ENCODE results near the gene PPM1K. TPM values are rescaled to one million over a fixed set of nuclear protein-coding genes. Genes with fewer than 3 reads are reported as not detected.

PPM1K gene
- total RNA-seq, 1 experiment from 2014 or later: 3.0 TPM

DNA sequence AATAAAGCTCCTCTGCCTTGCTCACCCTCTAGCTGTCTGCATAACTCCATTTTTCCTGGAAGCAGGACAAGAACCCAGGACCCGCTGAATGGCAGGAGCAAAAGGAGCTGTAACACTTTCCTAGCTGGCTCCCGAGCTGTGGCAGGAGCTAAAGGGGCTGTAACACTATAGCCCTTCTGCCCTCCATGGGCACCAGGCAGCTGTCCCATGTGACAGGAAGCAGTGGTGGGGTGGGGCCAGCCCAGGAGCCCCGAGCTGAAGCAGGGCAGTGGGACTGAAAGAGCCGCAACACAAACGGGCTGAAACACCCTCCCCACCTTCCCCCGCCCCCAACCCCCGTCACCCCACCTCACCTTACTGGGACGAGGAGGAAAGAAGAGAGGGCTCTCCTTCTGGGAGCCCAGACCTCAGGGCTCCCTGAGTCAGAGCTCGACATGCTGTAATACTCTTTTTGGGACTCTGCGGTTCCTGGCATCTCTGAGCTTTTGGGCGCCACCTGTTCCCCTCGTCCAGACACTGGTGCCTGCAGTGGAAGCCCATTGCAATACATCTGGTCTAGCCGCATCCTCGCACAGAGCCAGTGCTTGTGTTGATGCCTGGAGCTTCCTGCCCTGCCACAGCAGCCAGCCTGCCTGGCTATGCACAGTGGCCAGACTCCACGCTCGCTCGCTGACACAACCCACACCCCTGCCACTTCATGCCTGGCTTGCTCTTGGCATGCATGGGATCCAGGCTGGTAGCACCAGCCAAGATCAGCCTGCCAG lies 39.4 kb downstream of the PPM1K start:
- Histone ChIP-seq H3K9me2 (replicated peaks; ENCODE audit: low read length) (no peaks in the 10 kb centered on the region), H3K27ac (ENCODE audit: low read length) (no peak overlapping the region), H3F3A (ENCODE audit: low read length, unreplicated experiment) (no peaks in the 10 kb centered on the region), H3K9me3 (ENCODE audit: low read length) (no peaks in the 10 kb centered on the region), H3K79me2 (ENCODE audit: low read length) (no peaks in the 10 kb centered on the region), H2AFZ (ENCODE audit: low read length) (no peak overlapping the region), H3K9ac (ENCODE audit: low read length) (no peak overlapping the region), H3K4me2 (ENCODE audit: low read length) (no peak overlapping the region), H3K36me3 (ENCODE audit: low read depth, low read length) (no peaks in the 10 kb centered on the region), H3K4me3 (ENCODE audit: low read length) (no peak overlapping the region), H3K4me1 (ENCODE audit: insufficient read depth, low read length) (no peaks in the 10 kb centered on the region), H4K20me1 (ENCODE audit: low read length) (no peaks in the 10 kb centered on the region), H3K27me3 (ENCODE audit: low read length) (no peaks in the 10 kb centered on the region)
- no peak for DNase-seq
- no TSS peak for BruUV-seq (replicated peaks)
- TF ChIP-seq, protein P1, sequence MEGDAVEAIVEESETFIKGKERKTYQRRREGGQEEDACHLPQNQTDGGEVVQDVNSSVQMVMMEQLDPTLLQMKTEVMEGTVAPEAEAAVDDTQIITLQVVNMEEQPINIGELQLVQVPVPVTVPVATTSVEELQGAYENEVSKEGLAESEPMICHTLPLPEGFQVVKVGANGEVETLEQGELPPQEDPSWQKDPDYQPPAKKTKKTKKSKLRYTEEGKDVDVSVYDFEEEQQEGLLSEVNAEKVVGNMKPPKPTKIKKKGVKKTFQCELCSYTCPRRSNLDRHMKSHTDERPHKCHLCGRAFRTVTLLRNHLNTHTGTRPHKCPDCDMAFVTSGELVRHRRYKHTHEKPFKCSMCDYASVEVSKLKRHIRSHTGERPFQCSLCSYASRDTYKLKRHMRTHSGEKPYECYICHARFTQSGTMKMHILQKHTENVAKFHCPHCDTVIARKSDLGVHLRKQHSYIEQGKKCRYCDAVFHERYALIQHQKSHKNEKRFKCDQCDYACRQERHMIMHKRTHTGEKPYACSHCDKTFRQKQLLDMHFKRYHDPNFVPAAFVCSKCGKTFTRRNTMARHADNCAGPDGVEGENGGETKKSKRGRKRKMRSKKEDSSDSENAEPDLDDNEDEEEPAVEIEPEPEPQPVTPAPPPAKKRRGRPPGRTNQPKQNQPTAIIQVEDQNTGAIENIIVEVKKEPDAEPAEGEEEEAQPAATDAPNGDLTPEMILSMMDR (conservative IDR thresholded peaks at IDR 0.05; ENCODE audit: low read depth, low read length): no peak
- POLR2A ChIA-PET (ENCODE audit: unreplicated experiment): interaction anchor here (0.6 kb wide), 1 partner anchor 34 kb away, joined by 5 read pairs; no protein-coding TSS in a partner anchor
- intact Hi-C loops (cut with micrococcal nuclease): no loop called here
- CTCF ChIA-PET: no interaction called here
- ATAC-seq: no peak

DNA sequence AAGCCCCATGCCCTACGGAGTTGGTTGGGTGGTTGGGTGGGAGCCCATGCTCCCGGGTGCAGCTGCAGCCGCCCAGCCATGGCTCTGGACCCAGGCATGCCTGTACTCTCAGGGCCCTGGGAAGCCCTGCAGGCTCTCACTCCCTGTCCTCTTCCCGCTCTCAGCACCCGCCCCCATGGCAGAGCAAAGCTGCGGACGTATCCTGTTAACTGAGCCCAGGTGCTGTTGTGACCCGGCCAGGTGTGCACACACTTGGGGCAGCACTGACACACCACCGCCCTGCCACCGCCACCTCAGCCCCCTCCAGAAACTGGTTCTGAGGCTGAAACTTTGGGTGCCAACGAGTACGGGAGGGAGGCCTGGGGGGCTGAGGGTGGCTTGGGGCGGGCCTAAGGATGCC lies 40.3 kb downstream of the PPM1K start:
- H3K4me3 ChIP-seq (ENCODE audit: low read length): no peak overlapping the region
- no peaks in the 10 kb centered on the region for H3K4me1 ChIP-seq (ENCODE audit: insufficient read depth, low read length)
- no peak for DNase-seq
- H2AFZ ChIP-seq (ENCODE audit: low read length): no peak overlapping the region
- H4K20me1 ChIP-seq (ENCODE audit: low read length): no peaks in the 10 kb centered on the region
- H3K27ac ChIP-seq (ENCODE audit: low read length): no peak overlapping the region
- CTCF ChIA-PET: no interaction called here
- POLR2A ChIA-PET (ENCODE audit: unreplicated experiment): no interaction called here
- no peak overlapping the region for H3K9ac ChIP-seq (ENCODE audit: low read length)
- no peaks in the 10 kb centered on the region for H3K36me3 ChIP-seq (ENCODE audit: low read depth, low read length)
- H3K27me3 ChIP-seq (ENCODE audit: low read length): no peaks in the 10 kb centered on the region
- H3K79me2 ChIP-seq (ENCODE audit: low read length): no peaks in the 10 kb centered on the region
- BruUV-seq (replicated peaks): no TSS peak
- no peak overlapping the region for H3K4me2 ChIP-seq (ENCODE audit: low read length)
- intact Hi-C loops (cut with micrococcal nuclease): no loop called here
- no peaks in the 10 kb centered on the region for H3K9me3 ChIP-seq (ENCODE audit: low read length)
- ATAC-seq: no peak
- no peaks in the 10 kb centered on the region for H3F3A ChIP-seq (ENCODE audit: low read length, unreplicated experiment)
- H3K9me2 ChIP-seq (replicated peaks; ENCODE audit: low read length): no peaks in the 10 kb centered on the region
- TF ChIP-seq, protein P1 (conservative IDR thresholded peaks at IDR 0.05; ENCODE audit: low read depth, low read length): no peak
- TF ChIP-seq EZH2 (IDR thresholded peaks at IDR 0.05; ENCODE audit: low read length, unreplicated experiment) (no peak), EZH2phosphoT487 (IDR thresholded peaks at IDR 0.05; ENCODE audit: borderline replicate concordance, low read length) (no peak)

- CTCF ChIA-PET: no interaction called here
- intact Hi-C loops (cut with micrococcal nuclease): no loop called here
- TF ChIP-seq EZH2 (IDR thresholded peaks at IDR 0.05; ENCODE audit: low read length, unreplicated experiment): no peak
- TF ChIP-seq, protein P1 (conservative IDR thresholded peaks at IDR 0.05; ENCODE audit: low read depth, low read length): no peak
- TF ChIP-seq EZH2phosphoT487 (IDR thresholded peaks at IDR 0.05; ENCODE audit: borderline replicate concordance, low read length): no peak
Measured at GRCh38 chr4:88242144-88242543, 42.2 kb downstream of the PPM1K start.

More at GRCh38 chr4:88242144-88242543, 42.2 kb downstream of the PPM1K start:
- H2AFZ ChIP-seq (ENCODE audit: low read length): no peak overlapping the region
- H3F3A ChIP-seq (ENCODE audit: low read length, unreplicated experiment): no peaks in the 10 kb centered on the region
- no peaks in the 10 kb centered on the region for H3K79me2 ChIP-seq (ENCODE audit: low read length)
- no peak overlapping the region for H3K4me3 ChIP-seq (ENCODE audit: low read length)
- BruUV-seq (replicated peaks): no TSS peak
- DNase-seq (no peak), ATAC-seq (no peak)
- no peaks in the 10 kb centered on the region for H3K4me1 ChIP-seq (ENCODE audit: insufficient read depth, low read length)
- H3K27me3 ChIP-seq (ENCODE audit: low read length): no peaks in the 10 kb centered on the region
- POLR2A ChIA-PET (ENCODE audit: unreplicated experiment): no interaction called here
- no peaks in the 10 kb centered on the region for H3K9me3 ChIP-seq (ENCODE audit: low read length)
- no peak overlapping the region for H3K27ac ChIP-seq (ENCODE audit: low read length)
- H3K36me3 ChIP-seq (ENCODE audit: low read depth, low read length): no peaks in the 10 kb centered on the region
- H3K4me2 ChIP-seq (ENCODE audit: low read length): no peak overlapping the region
- H4K20me1 ChIP-seq (ENCODE audit: low read length): no peaks in the 10 kb centered on the region
- H3K9me2 ChIP-seq (replicated peaks; ENCODE audit: low read length): no peaks in the 10 kb centered on the region
- H3K9ac ChIP-seq (ENCODE audit: low read length): no peak overlapping the region

Measured in PC-3 (cell line).